Astrocyte of the spinal cord (primary cell): Measurements from ENCODE around the gene VWA8.

Experiments used
- DNase-seq: peaks from one replicate; pipeline ENCODE4 v3.0.0; 2011; ENCODE audit warnings: low read depth, low spot score
- H3K4me3 ChIP-seq: 2 replicates; pipeline ENCODE4 v1.5.1; 2011; ENCODE audit warnings: low read depth, mild to moderate bottlenecking, low read length, moderate library complexity
- CTCF ChIP-seq: IDR thresholded peaks from 2 replicates; pipeline ENCODE4 v1.5.1; 2012; ENCODE audit warnings: low read depth, mild to moderate bottlenecking, low read length, inconsistent platforms
- in situ Hi-C: cut with HindIII; loops from 2 replicates; pipeline ENCODE4 v1.10.0; 2017; ENCODE audit warnings: low sequenced_read_pairs

The VWA8 gene

DNA sequence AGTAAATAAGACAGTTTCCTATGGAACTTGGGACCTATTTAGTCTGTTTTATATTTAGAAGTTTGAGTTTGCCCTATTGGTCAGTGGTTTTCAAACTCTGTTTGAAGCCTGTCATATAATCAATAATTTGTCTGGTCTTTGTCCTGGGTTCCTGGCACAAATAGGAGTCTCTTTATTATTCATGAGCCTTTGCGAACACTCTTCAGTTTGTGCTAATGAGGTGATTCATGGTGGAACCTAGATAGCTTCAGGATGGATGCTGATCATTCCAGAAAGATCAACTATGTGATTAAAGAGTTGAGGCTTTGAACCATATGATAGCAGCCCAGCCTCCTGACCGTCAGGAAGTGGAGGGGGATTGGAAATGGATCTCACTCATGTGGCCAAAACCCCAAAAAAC, 10.0 kb upstream of the VWA8 start:
- TF ChIP-seq CTCF, result no peak

GRCh38 chr13:41970022-41970421, 9.1 kb upstream of the VWA8 start:
- in situ Hi-C loops, result no loop called here

More for the DNA sequence above, 10.0 kb upstream of the VWA8 start:
- in situ Hi-C loops, result no loop called here
- no peak overlapping the region for H3K4me3 ChIP-seq
- no peak for DNase-seq

DNA sequence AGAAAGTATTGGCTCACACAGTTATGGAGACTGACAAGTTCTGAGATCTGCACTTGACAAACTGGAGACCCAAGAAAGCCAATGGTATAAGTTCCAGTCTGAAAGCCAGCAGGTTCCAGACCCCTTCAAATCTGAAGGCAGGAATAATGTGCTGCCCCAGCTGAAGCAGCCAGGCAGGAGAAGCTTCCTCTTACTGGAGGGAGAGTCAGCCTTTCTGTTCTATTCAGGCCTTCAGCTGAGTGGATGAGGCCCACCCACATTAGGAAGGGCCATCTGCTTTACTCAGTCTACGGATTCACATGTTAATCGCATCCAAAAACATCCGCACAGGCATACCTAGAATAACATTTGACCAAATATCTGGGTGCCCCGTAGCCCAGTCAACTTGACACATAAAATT, 8.2 kb upstream of the VWA8 start:
- no peak overlapping the region for H3K4me3 ChIP-seq
- no peak for TF ChIP-seq CTCF
- no peak for DNase-seq
- in situ Hi-C loops, result no loop called here

More at GRCh38 chr13:41970022-41970421, 9.1 kb upstream of the VWA8 start:
- H3K4me3 ChIP-seq, result no peak overlapping the region
- DNase-seq, result no peak
- no peak for TF ChIP-seq CTCF

DNA sequence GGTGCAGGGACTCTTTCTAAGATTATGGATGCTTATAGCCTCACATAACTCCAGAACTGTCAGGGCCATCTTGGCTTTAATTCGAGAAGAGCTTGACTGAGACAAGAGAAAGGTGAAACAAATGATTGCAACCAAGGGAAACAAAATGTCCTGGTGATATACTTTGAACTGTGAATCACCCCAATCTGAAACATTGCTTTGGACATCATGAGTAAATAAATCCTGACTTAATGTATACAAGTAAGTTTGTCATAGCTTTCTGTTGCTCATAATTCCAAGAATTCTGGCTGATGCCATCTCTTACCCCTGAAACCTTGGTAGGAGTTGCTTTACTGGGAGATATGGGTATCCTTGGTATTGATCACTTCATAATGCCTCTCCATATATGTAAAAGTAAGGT, 5.8 kb upstream of the VWA8 start:
- in situ Hi-C loops, result no loop called here
- DNase-seq, result no peak
- no peak for TF ChIP-seq CTCF
- no peak overlapping the region for H3K4me3 ChIP-seq

- no peak overlapping the region for H3K4me3 ChIP-seq
- DNase-seq, result no peak
- in situ Hi-C loops, result no loop called here
- TF ChIP-seq CTCF, result no peak
Observed at GRCh38 chr13:41962994-41963393, 2.1 kb upstream of the VWA8 start.

- in situ Hi-C loops, result no loop called here
- TF ChIP-seq CTCF, result no peak
- DNase-seq, result no peak
- peak overlapping the region; percentile 62 for H3K4me3 ChIP-seq
Observed at GRCh38 chr13:41961466-41961760, 504 bp upstream of the VWA8 start.

- H3K4me3 ChIP-seq, result peak overlapping the region; percentile 62
- in situ Hi-C loops, result no loop called here
- no peak for TF ChIP-seq CTCF
- DNase-seq, result peak; percentile 32
Observed at GRCh38 chr13:41960211-41960636, 685 bp downstream of the VWA8 start.
